Measurements from ENCODE around the gene SLC16A9. TPM values are rescaled to one million over a fixed set of nuclear protein-coding genes. Genes with fewer than 3 reads are reported as not detected.

Gene SLC16A9
- total RNA-seq, 4 donors from 2014 or later: 0.44 to 2.3 (median 1.3) TPM

DNA sequence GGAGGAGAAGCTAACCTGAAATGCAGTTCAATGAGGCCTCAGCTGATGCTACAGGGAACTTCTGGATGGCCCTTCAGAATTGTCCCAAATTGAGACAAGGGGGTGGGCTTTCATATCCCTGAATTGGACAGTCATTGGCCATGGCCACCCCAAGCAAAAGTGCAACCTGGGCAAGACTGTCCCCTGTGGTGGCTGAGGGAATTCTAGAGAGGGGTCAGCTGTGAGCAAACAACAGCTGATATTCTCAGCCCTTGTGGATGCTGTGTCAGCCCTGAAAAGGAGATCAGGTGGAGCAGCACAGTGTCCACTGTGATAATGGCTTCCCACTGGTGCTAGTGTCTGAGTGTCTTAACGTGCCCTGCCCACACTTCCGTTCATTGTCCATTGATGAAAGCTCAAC is 76.6 kb downstream of the SLC16A9 start:
- Histone ChIP-seq H3K36me3 (no peaks in the 10 kb centered on the region), H3K4me1 (no peaks in the 10 kb centered on the region), H3K9me3 (no peaks in the 10 kb centered on the region), H3K27me3 (no peaks in the 10 kb centered on the region), H3K4me3 (no peak overlapping the region), H3K27ac (no peak overlapping the region)
- DNase-seq (ENCODE audit: low spot score in 2 of 2): no peak
- 72 to 90% methylated on average over 2 of the region's 2 CpGs for WGBS, 2 donors
- TF ChIP-seq POLR2A (IDR thresholded peaks at IDR 0.05) (no peak), EP300 (IDR thresholded peaks at IDR 0.05) (no peak)
- TF ChIP-seq, protein P1, sequence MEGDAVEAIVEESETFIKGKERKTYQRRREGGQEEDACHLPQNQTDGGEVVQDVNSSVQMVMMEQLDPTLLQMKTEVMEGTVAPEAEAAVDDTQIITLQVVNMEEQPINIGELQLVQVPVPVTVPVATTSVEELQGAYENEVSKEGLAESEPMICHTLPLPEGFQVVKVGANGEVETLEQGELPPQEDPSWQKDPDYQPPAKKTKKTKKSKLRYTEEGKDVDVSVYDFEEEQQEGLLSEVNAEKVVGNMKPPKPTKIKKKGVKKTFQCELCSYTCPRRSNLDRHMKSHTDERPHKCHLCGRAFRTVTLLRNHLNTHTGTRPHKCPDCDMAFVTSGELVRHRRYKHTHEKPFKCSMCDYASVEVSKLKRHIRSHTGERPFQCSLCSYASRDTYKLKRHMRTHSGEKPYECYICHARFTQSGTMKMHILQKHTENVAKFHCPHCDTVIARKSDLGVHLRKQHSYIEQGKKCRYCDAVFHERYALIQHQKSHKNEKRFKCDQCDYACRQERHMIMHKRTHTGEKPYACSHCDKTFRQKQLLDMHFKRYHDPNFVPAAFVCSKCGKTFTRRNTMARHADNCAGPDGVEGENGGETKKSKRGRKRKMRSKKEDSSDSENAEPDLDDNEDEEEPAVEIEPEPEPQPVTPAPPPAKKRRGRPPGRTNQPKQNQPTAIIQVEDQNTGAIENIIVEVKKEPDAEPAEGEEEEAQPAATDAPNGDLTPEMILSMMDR (IDR thresholded peaks at IDR 0.05): no peak

- Histone ChIP-seq H3K4me3 (no peak overlapping the region), H3K36me3 (no peaks in the 10 kb centered on the region), H3K9me3 (no peaks in the 10 kb centered on the region), H3K27ac (no peak overlapping the region), H3K27me3 (no peaks in the 10 kb centered on the region), H3K4me1 (no peaks in the 10 kb centered on the region)
- DNase-seq (ENCODE audit: low spot score in 2 of 2): no peak
- TF ChIP-seq, protein P1 (IDR thresholded peaks at IDR 0.05): no peak
- TF ChIP-seq EP300 (IDR thresholded peaks at IDR 0.05): no peak
- TF ChIP-seq POLR2A (IDR thresholded peaks at IDR 0.05): no peak
- 90 to 93% methylated on average over 4 of the region's 4 CpGs for WGBS, 2 donors
These were observed 77.5 kb downstream of the SLC16A9 start for GRCh38 chr10:59631882-59632807.

DNA sequence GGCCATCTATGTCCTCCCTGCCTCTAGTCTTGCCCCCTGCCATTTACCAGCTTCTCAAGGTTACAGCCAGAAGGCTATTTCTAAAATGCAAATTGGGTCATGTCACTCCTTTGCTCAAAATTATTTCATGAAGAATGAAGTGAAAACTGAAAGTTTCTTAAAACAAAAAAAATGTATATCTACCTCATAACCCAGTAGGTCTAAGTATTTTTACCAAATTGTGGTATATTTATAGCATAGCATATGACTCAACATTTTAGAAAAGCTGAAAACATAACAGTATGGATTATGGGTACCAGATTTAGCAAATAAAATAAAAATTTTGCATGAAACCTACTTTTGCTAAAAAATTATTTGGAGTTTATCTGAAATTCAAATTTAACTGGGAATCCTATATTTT is 78.4 kb downstream of the SLC16A9 start:
- TF ChIP-seq EP300 (IDR thresholded peaks at IDR 0.05) (no peak), POLR2A (IDR thresholded peaks at IDR 0.05) (no peak)
- TF ChIP-seq, protein P1 (IDR thresholded peaks at IDR 0.05): no peak
- H3K4me3 ChIP-seq: no peak overlapping the region
- no peak for DNase-seq (ENCODE audit: low spot score in 2 of 2)
- no peaks in the 10 kb centered on the region for H3K36me3 ChIP-seq
- no peaks in the 10 kb centered on the region for H3K4me1 ChIP-seq
- H3K9me3 ChIP-seq: no peaks in the 10 kb centered on the region
- H3K27me3 ChIP-seq: no peaks in the 10 kb centered on the region
- no peak overlapping the region for H3K27ac ChIP-seq

DNA sequence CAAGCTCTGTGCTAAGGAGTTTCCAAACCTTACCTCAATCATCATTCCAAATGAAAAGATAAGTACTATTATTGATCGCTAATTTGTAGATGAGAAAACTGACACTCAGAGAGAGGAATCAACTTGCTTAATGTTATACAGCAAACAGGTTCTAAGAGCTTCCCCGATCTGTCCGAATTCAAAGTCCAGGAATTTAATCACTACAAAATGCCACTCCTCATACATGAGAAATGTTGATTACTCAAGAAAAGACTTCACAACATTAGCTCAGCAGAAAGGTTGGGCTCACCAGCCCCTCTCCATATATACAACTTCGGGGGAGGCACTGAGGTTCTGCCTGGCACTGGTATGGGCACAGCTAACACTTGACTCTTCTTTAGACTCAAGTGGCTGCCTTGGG is 80.7 kb downstream of the SLC16A9 start:
- DNase-seq (ENCODE audit: low spot score in 2 of 2): no peak
- no peak overlapping the region for H3K27ac ChIP-seq
- H3K4me3 ChIP-seq: no peak overlapping the region
- H3K4me1 ChIP-seq: peaks cover 0 to under 1% (median 0%) of the 10 kb centered on the region in 4 donors
- no peaks in the 10 kb centered on the region for H3K9me3 ChIP-seq
- no peaks in the 10 kb centered on the region for H3K27me3 ChIP-seq
- 90 to 92% methylated on average over 4 of the region's 4 CpGs for WGBS, 2 donors
- TF ChIP-seq, protein P1 (IDR thresholded peaks at IDR 0.05): no peak
- TF ChIP-seq EP300 (IDR thresholded peaks at IDR 0.05) (no peak), POLR2A (IDR thresholded peaks at IDR 0.05) (no peak)
- no peaks in the 10 kb centered on the region for H3K36me3 ChIP-seq

DNA sequence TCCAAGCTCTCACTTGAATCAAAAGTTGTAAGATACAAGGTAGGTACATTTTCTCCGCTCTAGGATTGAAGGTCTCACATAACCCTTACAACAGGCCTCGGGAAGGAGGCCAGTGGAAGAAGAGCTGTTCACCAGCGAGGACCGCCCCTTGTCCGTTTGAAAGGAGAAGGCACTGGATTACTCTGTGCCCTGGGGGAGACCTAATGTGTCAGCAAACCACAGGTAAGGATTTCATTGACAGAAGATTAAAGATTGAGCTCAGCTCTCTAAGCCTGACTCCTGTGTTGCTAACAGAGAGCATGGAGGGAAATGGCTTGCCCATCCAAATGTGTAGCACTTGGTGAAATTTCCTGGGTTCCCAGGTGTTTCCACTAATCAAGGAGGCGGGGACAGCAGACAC is 81.2 kb downstream of the SLC16A9 start:
- no peak overlapping the region for H3K27ac ChIP-seq
- H3K27me3 ChIP-seq: no peaks in the 10 kb centered on the region
- H3K4me1 ChIP-seq: peaks cover 0 to 4% (median 0%) of the 10 kb centered on the region in 4 donors
- TF ChIP-seq POLR2A (IDR thresholded peaks at IDR 0.05): no peak
- no peak for TF ChIP-seq EP300 (IDR thresholded peaks at IDR 0.05)
- TF ChIP-seq, protein P1 (IDR thresholded peaks at IDR 0.05): no peak
- no peaks in the 10 kb centered on the region for H3K9me3 ChIP-seq
- 57 to 68% methylated on average over 6 of the region's 6 CpGs for WGBS, 2 donors
- no peak for DNase-seq (ENCODE audit: low spot score in 2 of 2)
- H3K4me3 ChIP-seq: no peak overlapping the region
- H3K36me3 ChIP-seq: no peaks in the 10 kb centered on the region
